Measurements from ENCODE around the gene CPSF6.

The CPSF6 gene

DNA sequence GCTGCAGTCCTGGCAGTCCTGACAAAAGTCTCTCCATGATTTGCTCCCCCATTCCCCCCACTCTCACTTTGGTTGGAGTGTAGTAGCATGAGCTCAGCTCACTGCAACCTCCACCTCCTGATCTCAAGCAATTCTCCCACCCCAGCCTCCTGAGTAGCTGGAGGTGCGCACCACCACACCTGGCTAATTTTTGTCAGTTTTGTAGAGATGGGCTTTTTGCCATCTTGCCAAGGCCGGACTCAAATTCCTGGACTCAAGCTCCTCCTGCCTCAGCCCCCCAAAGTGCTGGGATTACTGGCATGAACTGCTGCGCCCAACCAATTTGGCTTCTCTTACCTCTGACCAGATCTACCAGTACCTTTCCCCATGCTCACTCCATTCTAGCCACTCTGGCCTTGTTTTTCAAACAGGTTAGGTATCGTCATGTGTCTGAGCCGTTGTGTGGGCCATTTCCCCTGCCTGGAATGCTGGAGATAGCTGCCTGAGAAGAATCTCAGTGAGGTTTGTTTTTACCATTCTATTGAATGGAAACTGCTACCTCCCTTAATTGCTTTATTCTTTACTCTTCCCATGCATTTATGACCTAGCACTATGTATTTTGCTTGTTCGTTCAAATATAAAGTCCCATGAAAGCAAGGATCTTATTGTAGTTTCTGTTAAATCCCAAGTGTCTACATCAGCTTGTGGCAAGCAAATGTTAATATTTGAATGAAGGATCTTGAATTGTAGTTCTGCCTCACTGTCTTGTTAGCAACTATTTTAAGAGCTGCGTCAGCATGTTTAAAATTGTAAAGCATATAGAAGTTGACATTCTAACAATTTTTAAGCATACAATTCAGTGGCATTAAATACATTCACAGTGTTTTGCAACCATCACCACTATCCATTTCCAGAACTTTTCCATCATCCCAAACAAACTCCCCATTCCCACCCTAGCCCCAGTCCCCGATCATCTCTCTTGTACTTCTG, 39.7 kb downstream of the CPSF6 start:
- no peak overlapping the region for H2BK15ac ChIP-seq (replicated peaks; ENCODE audit: low read depth)
- H3K79me1 ChIP-seq (ENCODE audit: low read length): no peaks in the 10 kb centered on the region
- no peak overlapping the region for H3K18ac ChIP-seq (ENCODE audit: low read length)
- H3K36me3 ChIP-seq (ENCODE audit: control insufficient read depth, insufficient read depth, low read length): no peaks in the 10 kb centered on the region
- H3K4me1 ChIP-seq (ENCODE audit: control insufficient read depth, low read depth, low read length): no peaks in the 10 kb centered on the region
- peak; percentile 14 for DNase-seq
- H3K56ac ChIP-seq (ENCODE audit: low read length): no peak overlapping the region
- no peaks in the 10 kb centered on the region for H3K79me2 ChIP-seq (ENCODE audit: control insufficient read depth, insufficient read depth, low read length)
- no peak overlapping the region for H4K5ac ChIP-seq (ENCODE audit: low read length)
- no CpG with 5 or more reads among the region's 8 CpGs for WGBS (ENCODE audit: extremely low coverage, insufficient coverage, low lambda C conversion rate)
- H3K4ac ChIP-seq (ENCODE audit: low read depth, low read length): no peak overlapping the region
- no peak overlapping the region for H3K4me2 ChIP-seq (ENCODE audit: low read length)
- no peak overlapping the region for H3K27ac ChIP-seq (ENCODE audit: low read depth, low read length)
- H4K8ac ChIP-seq (ENCODE audit: low read depth, low read length): no peak overlapping the region
- H3K27me3 ChIP-seq (ENCODE audit: insufficient read depth, low read length, poor library complexity): no peaks in the 10 kb centered on the region
- no peak overlapping the region for H2AK5ac ChIP-seq (ENCODE audit: low read length)
- H3K4me3 ChIP-seq (ENCODE audit: low read length): no peak overlapping the region
- no peak overlapping the region for H2BK120ac ChIP-seq (ENCODE audit: low read depth, low read length)
- H3K23ac ChIP-seq (ENCODE audit: low read length): no peak overlapping the region
- no peak overlapping the region for H3K9ac ChIP-seq (ENCODE audit: low read length)
- no peak overlapping the region for H2BK5ac ChIP-seq (ENCODE audit: low read length)

DNA sequence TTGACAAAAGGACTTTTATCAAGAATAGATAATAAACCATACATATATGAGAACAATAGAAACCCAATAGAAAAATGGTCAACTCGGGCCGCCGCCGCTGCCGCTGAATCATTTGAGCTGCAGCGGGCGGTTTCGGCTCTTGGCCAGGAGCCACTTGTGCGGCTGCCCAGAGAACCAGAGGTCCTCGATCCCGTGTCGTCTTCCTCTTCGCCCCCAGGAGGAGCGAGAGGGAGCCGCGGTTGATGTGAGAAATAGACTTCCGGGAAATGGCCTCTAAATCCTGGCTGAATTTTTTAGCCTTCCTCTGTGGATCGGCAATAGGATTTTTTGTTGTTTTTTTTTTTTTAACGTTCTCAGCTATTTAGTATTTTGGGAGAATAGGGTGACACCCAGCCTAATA, 44.8 kb downstream of the CPSF6 start:
- Histone ChIP-seq H2AK5ac (ENCODE audit: low read length) (no peak overlapping the region), H2BK120ac (ENCODE audit: low read depth, low read length) (no peak overlapping the region), H3K36me3 (ENCODE audit: control insufficient read depth, insufficient read depth, low read length) (no peaks in the 10 kb centered on the region), H2BK5ac (ENCODE audit: low read length) (no peak overlapping the region), H3K27me3 (ENCODE audit: insufficient read depth, low read length, poor library complexity) (no peaks in the 10 kb centered on the region), H3K79me2 (ENCODE audit: control insufficient read depth, insufficient read depth, low read length) (no peaks in the 10 kb centered on the region), H3K23ac (ENCODE audit: low read length) (no peak overlapping the region), H3K9ac (ENCODE audit: low read length) (no peak overlapping the region), H3K4me1 (ENCODE audit: control insufficient read depth, low read depth, low read length) (no peaks in the 10 kb centered on the region), H3K18ac (ENCODE audit: low read length) (no peak overlapping the region), H3K4me2 (ENCODE audit: low read length) (no peak overlapping the region), H3K4ac (ENCODE audit: low read depth, low read length) (no peak overlapping the region), H4K5ac (ENCODE audit: low read length) (no peak overlapping the region), H3K56ac (ENCODE audit: low read length) (no peak overlapping the region), H4K8ac (ENCODE audit: low read depth, low read length) (no peak overlapping the region), H3K79me1 (ENCODE audit: low read length) (no peaks in the 10 kb centered on the region), H3K4me3 (ENCODE audit: low read length) (no peak overlapping the region), H3K27ac (ENCODE audit: low read depth, low read length) (no peak overlapping the region), H2BK15ac (replicated peaks; ENCODE audit: low read depth) (no peak overlapping the region)
- DNase-seq: peak; percentile 88
- WGBS (ENCODE audit: extremely low coverage, insufficient coverage, low lambda C conversion rate): no CpG with 5 or more reads among the region's 19 CpGs

DNA sequence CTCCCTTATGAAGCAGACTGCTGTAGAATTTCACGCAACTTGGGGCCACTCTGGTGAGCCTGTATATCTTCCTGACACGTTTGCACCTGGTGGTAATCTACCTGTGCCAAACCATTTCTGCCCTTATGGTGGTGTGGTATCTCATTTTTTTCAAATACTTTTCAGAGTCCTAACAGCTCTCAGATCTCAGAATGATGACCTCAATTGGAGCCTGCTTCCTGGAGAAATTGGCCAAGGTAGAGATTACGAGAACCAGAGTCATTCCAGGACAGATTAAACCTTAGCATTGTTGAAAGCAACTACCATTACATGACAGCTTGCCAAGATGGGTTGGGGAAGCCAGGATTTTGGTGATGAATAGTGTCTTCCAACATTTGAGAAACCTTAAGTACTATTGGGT, 48.2 kb downstream of the CPSF6 start:
- DNase-seq: no peak
- H2AK5ac ChIP-seq (ENCODE audit: low read length): no peak overlapping the region
- no peaks in the 10 kb centered on the region for H3K79me1 ChIP-seq (ENCODE audit: low read length)
- no peak overlapping the region for H3K4me3 ChIP-seq (ENCODE audit: low read length)
- H3K4me1 ChIP-seq (ENCODE audit: control insufficient read depth, low read depth, low read length): no peaks in the 10 kb centered on the region
- no peak overlapping the region for H3K56ac ChIP-seq (ENCODE audit: low read length)
- no peak overlapping the region for H3K9ac ChIP-seq (ENCODE audit: low read length)
- no peaks in the 10 kb centered on the region for H3K79me2 ChIP-seq (ENCODE audit: control insufficient read depth, insufficient read depth, low read length)
- H2BK120ac ChIP-seq (ENCODE audit: low read depth, low read length): no peak overlapping the region
- no peak overlapping the region for H2BK5ac ChIP-seq (ENCODE audit: low read length)
- H3K18ac ChIP-seq (ENCODE audit: low read length): no peak overlapping the region
- no peak overlapping the region for H3K4me2 ChIP-seq (ENCODE audit: low read length)
- H3K36me3 ChIP-seq (ENCODE audit: control insufficient read depth, insufficient read depth, low read length): no peaks in the 10 kb centered on the region
- no peak overlapping the region for H4K5ac ChIP-seq (ENCODE audit: low read length)
- H3K23ac ChIP-seq (ENCODE audit: low read length): no peak overlapping the region
- H4K8ac ChIP-seq (ENCODE audit: low read depth, low read length): no peak overlapping the region
- no CpG with 5 or more reads among the region's 3 CpGs for WGBS (ENCODE audit: extremely low coverage, insufficient coverage, low lambda C conversion rate)
- no peak overlapping the region for H3K27ac ChIP-seq (ENCODE audit: low read depth, low read length)
- H3K27me3 ChIP-seq (ENCODE audit: insufficient read depth, low read length, poor library complexity): no peaks in the 10 kb centered on the region
- no peak overlapping the region for H2BK15ac ChIP-seq (replicated peaks; ENCODE audit: low read depth)
- no peak overlapping the region for H3K4ac ChIP-seq (ENCODE audit: low read depth, low read length)

DNA sequence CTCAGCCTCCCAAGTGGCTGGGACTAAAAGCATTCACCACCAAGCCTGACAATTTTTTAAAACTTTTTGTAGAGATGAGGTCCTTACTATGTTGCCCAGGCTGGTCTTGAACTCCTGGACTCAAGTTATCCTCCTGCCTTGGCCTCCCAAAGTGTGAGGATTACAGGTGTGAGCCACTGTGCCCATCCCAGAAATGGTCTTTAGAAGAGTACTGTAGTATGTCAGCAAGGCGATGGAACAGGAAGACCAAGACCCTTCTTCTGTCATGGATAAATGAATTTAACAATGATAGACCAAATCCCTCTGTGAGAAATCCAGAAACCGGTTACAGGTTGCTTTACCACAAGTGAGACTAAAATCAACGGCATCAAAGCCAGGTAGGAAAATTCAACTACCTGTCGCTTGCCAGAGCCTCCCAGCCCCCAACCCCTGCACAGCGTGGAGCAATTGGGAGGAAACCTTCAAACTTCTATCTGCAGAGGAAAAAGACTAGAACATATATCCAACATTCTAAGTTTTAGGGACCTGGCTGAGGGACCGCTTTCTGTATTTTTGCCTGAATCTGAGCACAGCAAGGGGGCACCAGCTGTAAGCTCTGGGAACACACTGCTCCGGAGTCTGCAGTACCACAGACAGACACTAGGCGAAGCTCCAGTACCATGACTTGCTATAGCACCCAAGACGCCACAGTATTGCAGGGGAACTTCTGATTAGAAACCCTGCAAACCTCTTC, 51.3 kb downstream of the CPSF6 start:
- no peak overlapping the region for H3K4ac ChIP-seq (ENCODE audit: low read depth, low read length)
- H3K23ac ChIP-seq (ENCODE audit: low read length): no peak overlapping the region
- no peak overlapping the region for H3K27ac ChIP-seq (ENCODE audit: low read depth, low read length)
- H3K79me1 ChIP-seq (ENCODE audit: low read length): no peaks in the 10 kb centered on the region
- H3K56ac ChIP-seq (ENCODE audit: low read length): no peak overlapping the region
- no peaks in the 10 kb centered on the region for H3K36me3 ChIP-seq (ENCODE audit: control insufficient read depth, insufficient read depth, low read length)
- H2BK5ac ChIP-seq (ENCODE audit: low read length): no peak overlapping the region
- H2BK120ac ChIP-seq (ENCODE audit: low read depth, low read length): no peak overlapping the region
- no peaks in the 10 kb centered on the region for H3K4me1 ChIP-seq (ENCODE audit: control insufficient read depth, low read depth, low read length)
- H4K5ac ChIP-seq (ENCODE audit: low read length): no peak overlapping the region
- H2AK5ac ChIP-seq (ENCODE audit: low read length): no peak overlapping the region
- no peaks in the 10 kb centered on the region for H3K27me3 ChIP-seq (ENCODE audit: insufficient read depth, low read length, poor library complexity)
- H3K4me3 ChIP-seq (ENCODE audit: low read length): no peak overlapping the region
- no CpG with 5 or more reads among the region's 9 CpGs for WGBS (ENCODE audit: extremely low coverage, insufficient coverage, low lambda C conversion rate)
- no peak overlapping the region for H3K18ac ChIP-seq (ENCODE audit: low read length)
- no peak overlapping the region for H3K4me2 ChIP-seq (ENCODE audit: low read length)
- no peak overlapping the region for H2BK15ac ChIP-seq (replicated peaks; ENCODE audit: low read depth)
- H4K8ac ChIP-seq (ENCODE audit: low read depth, low read length): no peak overlapping the region
- no peak overlapping the region for H3K9ac ChIP-seq (ENCODE audit: low read length)
- peak; percentile 95 for DNase-seq
- no peaks in the 10 kb centered on the region for H3K79me2 ChIP-seq (ENCODE audit: control insufficient read depth, insufficient read depth, low read length)

GRCh38 chr12:69291278-69291593, 51.9 kb downstream of the CPSF6 start:
- Histone ChIP-seq H3K79me2 (ENCODE audit: control insufficient read depth, insufficient read depth, low read length) (no peaks in the 10 kb centered on the region), H3K4ac (ENCODE audit: low read depth, low read length) (no peak overlapping the region), H3K4me1 (ENCODE audit: control insufficient read depth, low read depth, low read length) (no peaks in the 10 kb centered on the region), H2BK120ac (ENCODE audit: low read depth, low read length) (no peak overlapping the region), H3K79me1 (ENCODE audit: low read length) (no peaks in the 10 kb centered on the region), H3K4me2 (ENCODE audit: low read length) (no peak overlapping the region), H2BK15ac (replicated peaks; ENCODE audit: low read depth) (no peak overlapping the region), H2BK5ac (ENCODE audit: low read length) (no peak overlapping the region), H4K8ac (ENCODE audit: low read depth, low read length) (no peak overlapping the region), H3K23ac (ENCODE audit: low read length) (no peak overlapping the region), H4K5ac (ENCODE audit: low read length) (no peak overlapping the region), H3K27me3 (ENCODE audit: insufficient read depth, low read length, poor library complexity) (no peaks in the 10 kb centered on the region), H3K27ac (ENCODE audit: low read depth, low read length) (no peak overlapping the region), H3K36me3 (ENCODE audit: control insufficient read depth, insufficient read depth, low read length) (no peaks in the 10 kb centered on the region), H3K4me3 (ENCODE audit: low read length) (no peak overlapping the region), H3K56ac (ENCODE audit: low read length) (no peak overlapping the region), H3K9ac (ENCODE audit: low read length) (no peak overlapping the region), H2AK5ac (ENCODE audit: low read length) (no peak overlapping the region), H3K18ac (ENCODE audit: low read length) (no peak overlapping the region)
- DNase-seq: no peak

Measured in mesendoderm (in vitro differentiated cells).